Measurements from ENCODE around the gene CLDN1.

DNA sequence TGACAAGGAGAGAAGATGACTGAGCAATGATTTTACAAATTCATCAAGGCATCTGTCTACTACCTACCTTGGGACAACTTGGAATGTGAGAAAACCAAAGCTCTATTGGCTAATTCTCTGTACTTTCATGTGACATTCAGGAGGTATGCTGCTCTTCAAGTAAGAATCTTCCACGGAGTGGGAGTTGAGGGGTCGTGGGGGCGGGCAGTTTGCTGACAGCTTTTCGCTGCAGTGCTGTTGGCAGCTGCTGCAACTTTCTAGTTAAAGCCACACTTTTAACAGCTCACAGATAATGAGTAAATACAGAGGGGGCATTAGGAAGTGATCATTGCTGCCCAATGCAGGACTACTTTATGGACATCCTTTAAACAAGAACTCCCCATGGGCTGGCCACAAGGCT, 22.3 kb downstream of the CLDN1 start:
- TF ChIP-seq, protein P1, sequence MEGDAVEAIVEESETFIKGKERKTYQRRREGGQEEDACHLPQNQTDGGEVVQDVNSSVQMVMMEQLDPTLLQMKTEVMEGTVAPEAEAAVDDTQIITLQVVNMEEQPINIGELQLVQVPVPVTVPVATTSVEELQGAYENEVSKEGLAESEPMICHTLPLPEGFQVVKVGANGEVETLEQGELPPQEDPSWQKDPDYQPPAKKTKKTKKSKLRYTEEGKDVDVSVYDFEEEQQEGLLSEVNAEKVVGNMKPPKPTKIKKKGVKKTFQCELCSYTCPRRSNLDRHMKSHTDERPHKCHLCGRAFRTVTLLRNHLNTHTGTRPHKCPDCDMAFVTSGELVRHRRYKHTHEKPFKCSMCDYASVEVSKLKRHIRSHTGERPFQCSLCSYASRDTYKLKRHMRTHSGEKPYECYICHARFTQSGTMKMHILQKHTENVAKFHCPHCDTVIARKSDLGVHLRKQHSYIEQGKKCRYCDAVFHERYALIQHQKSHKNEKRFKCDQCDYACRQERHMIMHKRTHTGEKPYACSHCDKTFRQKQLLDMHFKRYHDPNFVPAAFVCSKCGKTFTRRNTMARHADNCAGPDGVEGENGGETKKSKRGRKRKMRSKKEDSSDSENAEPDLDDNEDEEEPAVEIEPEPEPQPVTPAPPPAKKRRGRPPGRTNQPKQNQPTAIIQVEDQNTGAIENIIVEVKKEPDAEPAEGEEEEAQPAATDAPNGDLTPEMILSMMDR (IDR thresholded peaks at IDR 0.05): no peak
- no peak for TF ChIP-seq ZNF263 (CRISPR knock-in tag; IDR thresholded peaks at IDR 0.05; ENCODE audit: low read depth)
- no peak for TF ChIP-seq NR3C1 (CRISPR knock-in tag; conservative IDR thresholded peaks at IDR 0.05; ENCODE audit: low read depth)
- no peak for TF ChIP-seq GTF2I (CRISPR knock-in tag; conservative IDR thresholded peaks at IDR 0.05)
- TF ChIP-seq, protein P2, sequence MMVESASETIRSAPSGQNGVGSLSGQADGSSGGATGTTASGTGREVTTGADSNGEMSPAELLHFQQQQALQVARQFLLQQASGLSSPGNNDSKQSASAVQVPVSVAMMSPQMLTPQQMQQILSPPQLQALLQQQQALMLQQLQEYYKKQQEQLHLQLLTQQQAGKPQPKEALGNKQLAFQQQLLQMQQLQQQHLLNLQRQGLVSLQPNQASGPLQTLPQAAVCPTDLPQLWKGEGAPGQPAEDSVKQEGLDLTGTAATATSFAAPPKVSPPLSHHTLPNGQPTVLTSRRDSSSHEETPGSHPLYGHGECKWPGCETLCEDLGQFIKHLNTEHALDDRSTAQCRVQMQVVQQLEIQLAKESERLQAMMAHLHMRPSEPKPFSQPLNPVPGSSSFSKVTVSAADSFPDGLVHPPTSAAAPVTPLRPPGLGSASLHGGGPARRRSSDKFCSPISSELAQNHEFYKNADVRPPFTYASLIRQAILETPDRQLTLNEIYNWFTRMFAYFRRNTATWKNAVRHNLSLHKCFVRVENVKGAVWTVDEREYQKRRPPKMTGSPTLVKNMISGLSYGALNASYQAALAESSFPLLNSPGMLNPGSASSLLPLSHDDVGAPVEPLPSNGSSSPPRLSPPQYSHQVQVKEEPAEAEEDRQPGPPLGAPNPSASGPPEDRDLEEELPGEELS (CRISPR knock-in tag; IDR thresholded peaks at IDR 0.05): no peak
- TF ChIP-seq MAX (CRISPR knock-in tag; IDR thresholded peaks at IDR 0.05): no peak
- TF ChIP-seq ELF4 (CRISPR knock-in tag; IDR thresholded peaks at IDR 0.05; ENCODE audit: low read depth): no peak
- no peak for TF ChIP-seq CREM (CRISPR knock-in tag; IDR thresholded peaks at IDR 0.05)
- TF ChIP-seq, protein P3, sequence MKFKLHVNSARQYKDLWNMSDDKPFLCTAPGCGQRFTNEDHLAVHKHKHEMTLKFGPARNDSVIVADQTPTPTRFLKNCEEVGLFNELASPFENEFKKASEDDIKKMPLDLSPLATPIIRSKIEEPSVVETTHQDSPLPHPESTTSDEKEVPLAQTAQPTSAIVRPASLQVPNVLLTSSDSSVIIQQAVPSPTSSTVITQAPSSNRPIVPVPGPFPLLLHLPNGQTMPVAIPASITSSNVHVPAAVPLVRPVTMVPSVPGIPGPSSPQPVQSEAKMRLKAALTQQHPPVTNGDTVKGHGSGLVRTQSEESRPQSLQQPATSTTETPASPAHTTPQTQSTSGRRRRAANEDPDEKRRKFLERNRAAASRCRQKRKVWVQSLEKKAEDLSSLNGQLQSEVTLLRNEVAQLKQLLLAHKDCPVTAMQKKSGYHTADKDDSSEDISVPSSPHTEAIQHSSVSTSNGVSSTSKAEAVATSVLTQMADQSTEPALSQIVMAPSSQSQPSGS (CRISPR knock-in tag; IDR thresholded peaks at IDR 0.05; ENCODE audit: borderline replicate concordance, low read depth): no peak

All from WTC11 (cell line).